Kidney (tissue), 14 donors: Measurements from ENCODE around the gene ACY1. TPM values are rescaled to one million over a fixed set of nuclear protein-coding genes. Genes with fewer than 3 reads are reported as not detected.
A peak's percentile ranks its signal among the peaks of the same experiment; 100 is the strongest.

Experiments
- DNase-seq, 5 donors: peaks; one replicate each; pipeline ENCODE4 v3.0.0-alpha.2; 2013 to 2020
- FAIRE-seq: peaks from 2 replicates; lab custom pipeline; 2012; peaks lifted over from hg19 to GRCh38; lab: Jason Lieb, UNC
- H3K27ac ChIP-seq, 2 donors: one replicate each; pipeline ENCODE4 v1.7.0; 2013; ENCODE audit warnings: low read depth in 2 of 2, low read length in 2 of 2, inconsistent platforms in 1 of 2
- H3K27me3 ChIP-seq: one replicate; pipeline ENCODE4 v1.7.1; 2013; ENCODE audit warnings: low read length, inconsistent platforms; ENCODE audit not compliant: control insufficient read depth, insufficient read depth
- H3K36me3 ChIP-seq, 3 donors: one replicate each; pipeline versions ENCODE4 v1.7.0 to v1.7.1; 2013; ENCODE audit warnings: low read length in 3 of 3, control low read depth in 1 of 3, inconsistent platforms in 1 of 3; ENCODE audit not compliant: insufficient read depth in 3 of 3, control insufficient read depth in 2 of 3
- H3K4me1 ChIP-seq, 3 donors: one replicate each; pipeline versions ENCODE4 v1.7.0 to v1.7.1; 2013; ENCODE audit warnings: low read length in 3 of 3, inconsistent platforms in 1 of 3, low read depth in 1 of 3; ENCODE audit not compliant: control insufficient read depth in 2 of 3, insufficient read depth in 2 of 3
- H3K4me3 ChIP-seq, 3 donors: one replicate each; pipeline versions ENCODE4 v1.7.0 to v1.8.1; 2013; ENCODE audit warnings: low read length in 3 of 3, control low read depth in 1 of 3, inconsistent platforms in 1 of 3
- H3K9ac ChIP-seq, 3 donors: one replicate each; pipeline versions ENCODE4 v1.7.0 to v1.7.1; 2013; ENCODE audit warnings: low read length in 3 of 3, control low read depth in 1 of 3, inconsistent platforms in 1 of 3
- H3K9me3 ChIP-seq, 3 donors: one replicate each; pipeline versions ENCODE4 v1.7.0 to v1.7.1; 2013; ENCODE audit warnings: low read length in 3 of 3, control low read depth in 1 of 3, inconsistent platforms in 1 of 3; ENCODE audit not compliant: control insufficient read depth in 2 of 3, insufficient read depth in 1 of 3
- CTCF ChIP-seq: IDR thresholded peaks from 3 replicates; pipeline ENCODE4 v1.5.1; 2012; ENCODE audit warnings: mild to moderate bottlenecking, moderate library complexity, borderline replicate concordance; ENCODE audit not compliant: insufficient read depth; ENCODE audit errors: extremely low read depth
- intact Hi-C: fragments of 100-400 bp; cut with DNase I; formaldehyde crosslinking; loops from one replicate; pipeline ENCODE4 v1.11.1; 2022
- polyA plus RNA-seq: library from polyadenylated mRNA; stranded (reverse); fragments of 350-450 nt; fragmentation: Illumina TruSeq; extraction: RNeasy Lipid Tissue Mini Kit (QIAGEN cat#74804); gene quantifications from one replicate; pipeline ENCODE4 v1.2.3, GENCODE V29; 2014; ENCODE audit warnings: low read depth, low replicate concordance; ENCODE audit not compliant: insufficient read depth
- total RNA-seq: library from RNA; stranded (reverse); fragmentation: NEBNext Ultra II Directional; extraction: Animal tissue kit (Norgen Biotek cat#: 25700); gene quantifications from one replicate; pipeline ENCODE4 v1.2.1, GENCODE V29; 2021
- donor health status: control.
- donor health status: control.
- donor health status: control.
- donor health status: control.
- donor health status: control.
- donor health status: DM: yes; HTN: yes; CAD: no.
- donor health status: Normal renal cell carcinoma (clear cell type).

ACY1 gene
- total and polyA plus RNA-seq, 2 donors from 2014 or later: 68.1 to 856 TPM

GRCh38 chr3:51966486-51966885 is 16.8 kb upstream of the ACY1 start:
- intact Hi-C loops: no loop called here
- Histone ChIP-seq H3K36me3 (peaks cover 0 to 5% (median 0%) of the 10 kb centered on the region in 3 donors), H3K9me3 (no peaks in the 10 kb centered on the region), H3K4me1 (peaks cover 0 to 12% (median 0%) of the 10 kb centered on the region in 3 donors), H3K4me3 (peak overlapping the region; percentile 53 to 77 (median 69)), H3K9ac (peak overlapping the region in 2 of 3 donors; percentile 52 to 95), H3K27ac (no peak overlapping the region), H3K27me3 (no peaks in the 10 kb centered on the region)
- no peak for TF ChIP-seq CTCF
- FAIRE-seq: no peak
- no peak for DNase-seq

GRCh38 chr3:51966922-51967383 is 16.4 kb upstream of the ACY1 start:
- Histone ChIP-seq H3K27ac (peak overlapping the region in 1 of 2 donors; percentile 11), H3K9me3 (no peaks in the 10 kb centered on the region), H3K4me1 (peaks cover 0 to 12% (median 0%) of the 10 kb centered on the region in 3 donors), H3K27me3 (no peaks in the 10 kb centered on the region), H3K36me3 (peaks cover 0 to 5% (median 0%) of the 10 kb centered on the region in 3 donors), H3K4me3 (peak overlapping the region; percentile 53 to 77 (median 69)), H3K9ac (peak overlapping the region; percentile 47 to 95 (median 52))
- TF ChIP-seq CTCF: no peak
- intact Hi-C loops: no loop called here
- DNase-seq: peak in 2 of 5 donors; percentile 60 to 77
- FAIRE-seq: no peak

GRCh38 chr3:51967384-51968169 is 15.8 kb upstream of the ACY1 start, which contains the start of gene PCBP4:
PCBP4 (minus strand) TSS chr3:51967454; CDS start chr3:51961240, 6,214 bp downstream.
- no peak for FAIRE-seq
- intact Hi-C loops: no loop called here
- peak; percentile 68 to 91 (median 86) for DNase-seq

More at GRCh38 chr3:51967384-51968169, 15.8 kb upstream of the ACY1 start, which contains the start of gene PCBP4:
- H3K4me3 ChIP-seq: peak within 1 kb of the TSS; percentile 60 to 77 (median 69)
- TF ChIP-seq CTCF: no peak
- peak within 1 kb of the TSS; percentile 71 to 81 for H3K27ac ChIP-seq
- no peaks in the 10 kb centered on the region for H3K9me3 ChIP-seq
- H3K27me3 ChIP-seq: no peaks in the 10 kb centered on the region
- H3K9ac ChIP-seq: peak within 1 kb of the TSS; percentile 47 to 95 (median 69)
- H3K36me3 ChIP-seq: peaks cover 0 to 5% (median 0%) of the 10 kb centered on the region in 3 donors
- peaks cover 0 to 12% (median 4%) of the 10 kb centered on the region in 3 donors for H3K4me1 ChIP-seq
